Peyer's patch (tissue), 4 donors: ENCODE measurements around the gene COL4A1. TPM values are rescaled to one million over a fixed set of nuclear protein-coding genes. Genes with fewer than 3 reads are reported as not detected.
"Not testable (repeated sequence)": the region's sequence is repeated elsewhere in the genome, so short reads cannot be mapped to it uniquely, and the experiment has no call there.

Source experiments
- DNase-seq, 3 donors: peaks; one replicate each; pipeline ENCODE4 v3.0.0-alpha.2; 2017 to 2019
- H3K27ac ChIP-seq, 4 donors: fragments of 200-600 bp; sonication (generic); one replicate each; pipeline ENCODE4 v1.5.1; 2016 to 2019
- H3K27me3 ChIP-seq, 2 donors: fragments of 200-600 bp; sonication (generic); one replicate each; pipeline ENCODE4 v1.5.1; 2019
- H3K36me3 ChIP-seq, 3 donors: fragments of 200-600 bp; sonication (generic); one replicate each; pipeline ENCODE4 v1.5.1; 2016 to 2019
- H3K4me1 ChIP-seq, 4 donors: fragments of 200-600 bp; sonication (generic); one replicate each; pipeline ENCODE4 v1.5.1; 2016 to 2019
- H3K4me3 ChIP-seq, 4 donors: fragments of 200-600 bp; sonication (generic); 1 replicate in 3 of 4; 2 replicates in 1 of 4; pipeline ENCODE4 v1.5.1; 2016 to 2019; ENCODE audit warnings: mild to moderate bottlenecking in 1 of 4
- H3K9me3 ChIP-seq, 4 donors: fragments of 200-600 bp; sonication (generic); one replicate each; pipeline ENCODE4 v1.5.1; 2016 to 2019; ENCODE audit warnings: mild to moderate bottlenecking in 1 of 4
- POLR2A ChIP-seq, 2 donors: fragments of 450-650 bp; IDR thresholded peaks; one replicate each; pipeline ENCODE4 v1.5.1; 2017; ENCODE audit warnings: antibody characterized with exemption in 2 of 2, mild to moderate bottlenecking in 2 of 2, moderate library complexity in 2 of 2
- total RNA-seq, 4 donors: library from RNA; depleted of rRNA; stranded (reverse); fragments of >200 nt; gene quantifications; one replicate each; pipeline ENCODE4 v1.1.0, GENCODE V29; 2016
- TF ChIP-seq, protein P1 (sequence below), 6 experiments: fragments of 450-650 bp in 4 of 6; fragments of 200-600 bp in 2 of 6; sonication (generic) in 1 of 6; IDR thresholded peaks; one replicate each; pipeline ENCODE4 v1.5.1; 2017 to 2019; ENCODE audit warnings: antibody characterized with exemption in 6 of 6, mild to moderate bottlenecking in 3 of 6, moderate library complexity in 1 of 6

Gene COL4A1
- total RNA-seq, 4 donors from 2014 or later, result 28.0 to 69.3 (median 36.3) TPM

- DNase-seq, result no peak
- H3K9me3 ChIP-seq, result no peaks in the 10 kb centered on the region
- peaks cover 0 to 8% (median 0%) of the 10 kb centered on the region in 3 donors for H3K36me3 ChIP-seq
- no peaks in the 10 kb centered on the region for H3K27me3 ChIP-seq
- H3K4me3 ChIP-seq, result no peak overlapping the region
- TF ChIP-seq, protein P1, sequence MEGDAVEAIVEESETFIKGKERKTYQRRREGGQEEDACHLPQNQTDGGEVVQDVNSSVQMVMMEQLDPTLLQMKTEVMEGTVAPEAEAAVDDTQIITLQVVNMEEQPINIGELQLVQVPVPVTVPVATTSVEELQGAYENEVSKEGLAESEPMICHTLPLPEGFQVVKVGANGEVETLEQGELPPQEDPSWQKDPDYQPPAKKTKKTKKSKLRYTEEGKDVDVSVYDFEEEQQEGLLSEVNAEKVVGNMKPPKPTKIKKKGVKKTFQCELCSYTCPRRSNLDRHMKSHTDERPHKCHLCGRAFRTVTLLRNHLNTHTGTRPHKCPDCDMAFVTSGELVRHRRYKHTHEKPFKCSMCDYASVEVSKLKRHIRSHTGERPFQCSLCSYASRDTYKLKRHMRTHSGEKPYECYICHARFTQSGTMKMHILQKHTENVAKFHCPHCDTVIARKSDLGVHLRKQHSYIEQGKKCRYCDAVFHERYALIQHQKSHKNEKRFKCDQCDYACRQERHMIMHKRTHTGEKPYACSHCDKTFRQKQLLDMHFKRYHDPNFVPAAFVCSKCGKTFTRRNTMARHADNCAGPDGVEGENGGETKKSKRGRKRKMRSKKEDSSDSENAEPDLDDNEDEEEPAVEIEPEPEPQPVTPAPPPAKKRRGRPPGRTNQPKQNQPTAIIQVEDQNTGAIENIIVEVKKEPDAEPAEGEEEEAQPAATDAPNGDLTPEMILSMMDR (IDR thresholded peaks at IDR 0.05), result no peak
- TF ChIP-seq POLR2A (IDR thresholded peaks at IDR 0.05), result no peak
- no peak overlapping the region for H3K27ac ChIP-seq
- H3K4me1 ChIP-seq, result no peaks in the 10 kb centered on the region
Observed at GRCh38 chr13:110317496-110318195, 10.7 kb upstream of the COL4A1 start.

DNA sequence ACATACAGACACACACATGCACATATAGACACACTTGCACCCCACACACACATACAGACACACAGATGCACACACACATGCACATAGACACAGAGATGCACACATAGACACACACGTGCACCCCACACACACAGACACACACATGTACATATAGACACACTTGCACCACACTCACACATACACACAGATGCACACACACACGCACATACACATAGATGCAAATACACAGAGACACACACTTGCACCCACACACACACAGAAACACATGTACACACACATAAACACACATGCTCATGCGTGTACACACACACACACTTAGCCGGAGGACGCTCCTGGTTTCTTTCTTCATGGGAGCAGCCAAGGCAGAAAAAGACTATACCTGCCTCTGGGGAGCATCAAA is 10.1 kb upstream of the COL4A1 start:
- no peaks in the 10 kb centered on the region for H3K4me1 ChIP-seq
- no peak for TF ChIP-seq POLR2A (IDR thresholded peaks at IDR 0.05)
- no peak overlapping the region for H3K27ac ChIP-seq
- peaks cover 0 to 8% (median 0%) of the 10 kb centered on the region in 3 donors for H3K36me3 ChIP-seq
- DNase-seq, result no peak
- no peaks in the 10 kb centered on the region for H3K27me3 ChIP-seq
- no peak overlapping the region for H3K4me3 ChIP-seq
- no peaks in the 10 kb centered on the region for H3K9me3 ChIP-seq

DNA sequence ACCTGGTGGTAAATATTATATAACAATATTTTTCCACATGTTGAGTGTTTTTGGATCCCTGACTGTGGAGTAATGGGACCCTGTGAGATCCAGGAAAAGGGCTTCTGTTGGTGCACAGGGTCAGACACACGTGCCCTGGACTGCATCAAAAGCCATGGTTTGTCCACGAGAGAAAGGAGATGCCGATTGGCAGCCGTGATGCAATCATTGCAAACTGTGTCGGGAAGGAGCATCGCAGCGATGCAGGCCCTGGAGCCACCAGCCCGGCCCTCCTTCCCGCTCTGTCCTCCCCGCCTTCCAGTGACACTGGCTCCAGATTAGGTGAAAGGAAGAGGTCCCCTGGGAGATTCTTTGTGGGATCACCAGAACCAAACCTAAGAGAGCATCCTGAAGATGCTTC is 9.2 kb upstream of the COL4A1 start:
- no peaks in the 10 kb centered on the region for H3K27me3 ChIP-seq
- peak overlapping the region in 1 of 4 donors; percentile 54 for H3K27ac ChIP-seq
- no peak overlapping the region for H3K4me3 ChIP-seq
- H3K36me3 ChIP-seq, result peaks cover 0 to 8% (median 0%) of the 10 kb centered on the region in 3 donors
- no peak for DNase-seq
- peaks cover 0 to 5% (median 0%) of the 10 kb centered on the region in 4 donors for H3K4me1 ChIP-seq
- TF ChIP-seq, protein P1 (IDR thresholded peaks at IDR 0.05), result no peak
- no peak for TF ChIP-seq POLR2A (IDR thresholded peaks at IDR 0.05)
- no peaks in the 10 kb centered on the region for H3K9me3 ChIP-seq

GRCh38 chr13:110314516-110315245 is 7.7 kb upstream of the COL4A1 start:
- H3K36me3 ChIP-seq, result peaks cover 0 to 8% (median 0%) of the 10 kb centered on the region in 3 donors
- H3K27me3 ChIP-seq, result no peaks in the 10 kb centered on the region
- H3K4me3 ChIP-seq, result no peak overlapping the region
- no peak for TF ChIP-seq POLR2A (IDR thresholded peaks at IDR 0.05)
- TF ChIP-seq, protein P1 (IDR thresholded peaks at IDR 0.05), result no peak
- no peaks in the 10 kb centered on the region for H3K9me3 ChIP-seq
- no peak for DNase-seq
- peak overlapping the region in 2 of 4 donors; percentile 10 to 54 for H3K27ac ChIP-seq
- peaks cover 0 to 10% (median 0%) of the 10 kb centered on the region in 4 donors for H3K4me1 ChIP-seq

- peaks cover 0 to 19% (median 0%) of the 10 kb centered on the region in 4 donors for H3K4me1 ChIP-seq
- H3K27me3 ChIP-seq, DNase-seq, H3K4me3 ChIP-seq, H3K9me3 ChIP-seq, H3K36me3 ChIP-seq, H3K27ac ChIP-seq: not testable (repeated sequence)
Observed at GRCh38 chr13:110313733-110314132, 6.8 kb upstream of the COL4A1 start.

GRCh38 chr13:110313261-110313660 is 6.3 kb upstream of the COL4A1 start:
- not testable (repeated sequence) for H3K4me3 ChIP-seq, H3K27me3 ChIP-seq, H3K36me3 ChIP-seq, DNase-seq, H3K9me3 ChIP-seq
- Histone ChIP-seq H3K27ac (peak overlapping the region in 1 of 4 donors; percentile 95), H3K4me1 (peaks cover 0 to 19% (median 0%) of the 10 kb centered on the region in 4 donors)

DNA sequence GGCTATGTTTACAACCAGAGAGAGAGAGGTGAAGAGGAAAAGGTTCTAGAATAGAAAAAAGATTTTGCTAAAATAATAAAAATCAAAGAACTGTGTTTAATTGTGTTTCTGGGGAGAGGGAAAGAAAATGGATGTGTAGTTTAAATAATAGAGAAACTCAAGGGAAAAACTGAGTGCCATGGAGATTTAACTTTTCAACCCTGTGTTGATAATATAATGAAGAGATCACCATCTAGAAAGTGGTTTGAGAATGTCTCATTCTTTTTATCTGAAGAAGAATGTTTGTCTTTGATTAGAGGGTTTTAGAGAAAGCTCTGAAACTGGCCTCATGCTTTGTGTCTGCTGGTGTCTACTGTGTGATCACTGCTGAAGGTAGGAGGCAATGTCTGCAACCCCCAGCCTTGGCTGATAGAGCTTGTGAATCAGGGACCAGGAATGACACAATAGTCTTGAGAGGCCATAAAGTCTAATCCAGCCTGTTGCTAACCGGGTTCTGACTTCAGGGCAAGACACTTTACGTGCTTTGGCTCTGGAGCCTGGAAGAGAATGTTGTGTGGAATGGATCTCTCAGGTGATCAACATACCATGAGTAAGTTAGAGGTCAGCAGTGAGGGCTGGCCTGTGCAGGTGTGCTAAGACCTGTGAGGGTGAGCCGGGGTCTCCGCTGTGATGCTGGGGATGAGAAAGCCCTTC is 5.5 kb upstream of the COL4A1 start:
- Histone ChIP-seq H3K4me1 (peaks cover 0 to 19% (median 0%) of the 10 kb centered on the region in 4 donors), H3K27me3 (no peaks in the 10 kb centered on the region), H3K36me3 (peaks cover 0 to 8% (median 0%) of the 10 kb centered on the region in 3 donors), H3K27ac (peak overlapping the region in 2 of 4 donors; percentile 50 to 95), H3K4me3 (peak overlapping the region in 1 of 4 donors; percentile 79), H3K9me3 (no peaks in the 10 kb centered on the region)
- TF ChIP-seq, protein P1 (IDR thresholded peaks at IDR 0.05), result no peak
- no peak for TF ChIP-seq POLR2A (IDR thresholded peaks at IDR 0.05)
- no peak for DNase-seq
